Calu3 (cell line): Measurements from ENCODE around the gene ECEL1. TPM values are rescaled to one million over a fixed set of nuclear protein-coding genes. Genes with fewer than 3 reads are reported as not detected.

Source experiments
- BruUV-seq: library from RNA; stranded (reverse); fragments of 400-500 nt; replicated peaks from 2 replicates; lab custom pipeline; 2021; lab: Mats Ljungman, UMichigan
- CTCF ChIA-PET: fragments of 300-600 bp; sonication (Branson Sonifier 250); formaldehyde crosslinking; loops from one replicate; lab custom pipeline; 2022; ENCODE audit warnings: antibody characterized with exemption; lab: Charles Lee
- DNase-seq: peaks from one replicate; pipeline ENCODE4 v3.0.0; 2022
- H3K27ac Mint-ChIP-seq: one replicate; pipeline ENCODE4 v1.8.0; 2022; ENCODE audit warnings: mixed read lengths; ENCODE audit not compliant: unreplicated experiment
- H3K27me3 Mint-ChIP-seq: one replicate; pipeline ENCODE4 v1.8.0; 2022; ENCODE audit warnings: mixed read lengths; ENCODE audit not compliant: unreplicated experiment
- H3K36me3 Mint-ChIP-seq: one replicate; pipeline ENCODE4 v1.8.0; 2022; ENCODE audit warnings: mild to moderate bottlenecking, moderate library complexity, mixed read lengths; ENCODE audit not compliant: insufficient read depth, unreplicated experiment
- H3K4me1 Mint-ChIP-seq: one replicate; pipeline ENCODE4 v1.8.0; 2022; ENCODE audit warnings: mild to moderate bottlenecking, low read depth, mixed read lengths; ENCODE audit not compliant: unreplicated experiment
- H3K4me3 Mint-ChIP-seq: one replicate; pipeline ENCODE4 v1.8.0; 2022; ENCODE audit warnings: mild to moderate bottlenecking, low read depth, moderate library complexity, mixed read lengths; ENCODE audit not compliant: unreplicated experiment
- H3K9me3 Mint-ChIP-seq: one replicate; pipeline ENCODE4 v1.8.0; 2022; ENCODE audit warnings: low read depth, mixed read lengths; ENCODE audit not compliant: unreplicated experiment
- CTCF ChIP-seq: fragments of 200-600 bp; IDR thresholded peaks from one replicate; pipeline ENCODE4 v1.8.0; 2022; ENCODE audit warnings: antibody characterized with exemption; ENCODE audit not compliant: unreplicated experiment
- intact Hi-C: fragments of 100-400 bp; cut with micrococcal nuclease; formaldehyde crosslinking; loops from one replicate; pipeline ENCODE4 v1.10.0; 2022; ENCODE audit not compliant: unreplicated experiment
- total RNA-seq: library from RNA; stranded (reverse); gene quantifications from 2 replicates; pipeline ENCODE4 v1.2.3, GENCODE V29; 2022

ECEL1 gene
- total RNA-seq, 1 experiment from 2014 or later, result not detected

DNA sequence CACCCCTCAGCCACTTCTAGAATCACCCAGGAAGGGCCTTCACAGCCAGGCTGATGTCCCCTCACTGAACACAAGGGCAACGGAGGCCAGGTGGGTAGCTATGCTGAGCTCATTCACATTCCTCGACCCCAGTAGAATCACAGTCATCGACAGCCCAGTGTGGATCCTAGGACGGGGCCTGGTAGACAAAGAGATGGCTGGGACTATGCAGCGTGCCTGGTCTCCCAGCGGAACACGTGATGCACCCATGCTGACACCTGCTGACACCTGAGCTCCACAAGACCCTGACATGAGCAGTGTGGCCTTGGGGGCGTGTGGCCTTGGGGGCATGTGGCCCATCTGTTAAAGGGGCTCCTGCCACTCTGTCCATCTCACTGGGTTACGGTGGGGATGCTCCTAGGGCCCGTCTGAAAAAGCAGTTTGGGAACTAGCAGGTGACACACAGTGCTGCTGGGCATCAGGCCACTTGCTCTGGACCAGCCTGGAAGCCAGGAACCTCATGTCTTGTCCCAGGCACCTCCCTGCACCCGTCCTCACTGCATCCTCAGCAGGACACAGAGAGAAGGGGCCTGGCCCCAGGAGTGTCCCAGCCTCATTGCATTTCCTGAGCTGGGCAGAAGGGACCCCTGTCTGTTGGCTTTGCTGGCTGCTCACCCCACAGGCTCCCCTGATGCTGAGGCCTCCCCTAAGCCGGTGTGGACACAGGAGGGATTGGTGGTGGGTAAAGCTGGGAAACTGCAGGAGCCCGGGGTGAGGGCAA lies 9.7 kb downstream of the ECEL1 start:
- DNase-seq, result no peak
- CTCF ChIA-PET, result interaction anchor here (0.6 kb wide), 1 partner anchor 48 kb away, joined by 3 read pairs; no protein-coding TSS in a partner anchor
- no peak overlapping the region for H3K4me3 Mint-ChIP-seq
- no peak overlapping the region for H3K27ac Mint-ChIP-seq
- intact Hi-C loops, result no loop called here
- TF ChIP-seq CTCF, result no peak
- peaks cover under 1% of the 10 kb centered on the region for H3K9me3 Mint-ChIP-seq
- no peaks in the 10 kb centered on the region for H3K36me3 Mint-ChIP-seq
- BruUV-seq, result no TSS peak
- no peaks in the 10 kb centered on the region for H3K4me1 Mint-ChIP-seq
- H3K27me3 Mint-ChIP-seq, result peaks cover 94% of the 10 kb centered on the region

GRCh38 chr2:232476791-232477190 lies 10.8 kb downstream of the ECEL1 start:
- Mint-ChIP-seq H3K4me1 (no peaks in the 10 kb centered on the region), H3K36me3 (no peaks in the 10 kb centered on the region), H3K27me3 (peaks cover 94% of the 10 kb centered on the region), H3K9me3 (peaks cover 5% of the 10 kb centered on the region), H3K4me3 (no peak overlapping the region), H3K27ac (no peak overlapping the region)
- no TSS peak for BruUV-seq
- no peak for DNase-seq
- CTCF ChIA-PET, result interaction anchor here (2.4 kb wide), 1 partner anchor 11 kb away, joined by 6 read pairs; no protein-coding TSS in a partner anchor
- intact Hi-C loops, result no loop called here
- TF ChIP-seq CTCF, result no peak

GRCh38 chr2:232476045-232476444 lies 11.6 kb downstream of the ECEL1 start:
- CTCF ChIA-PET, result interaction anchor here (2.4 kb wide), 1 partner anchor 10 kb away, joined by 6 read pairs; no protein-coding TSS in a partner anchor
- H3K4me3 Mint-ChIP-seq, result no peak overlapping the region
- DNase-seq, result no peak
- BruUV-seq, result no TSS peak
- H3K27me3 Mint-ChIP-seq, result peaks cover 94% of the 10 kb centered on the region
- TF ChIP-seq CTCF, result no peak
- intact Hi-C loops, result no loop called here
- no peak overlapping the region for H3K27ac Mint-ChIP-seq
- H3K9me3 Mint-ChIP-seq, result peaks cover 5% of the 10 kb centered on the region
- no peaks in the 10 kb centered on the region for H3K4me1 Mint-ChIP-seq
- H3K36me3 Mint-ChIP-seq, result no peaks in the 10 kb centered on the region

DNA sequence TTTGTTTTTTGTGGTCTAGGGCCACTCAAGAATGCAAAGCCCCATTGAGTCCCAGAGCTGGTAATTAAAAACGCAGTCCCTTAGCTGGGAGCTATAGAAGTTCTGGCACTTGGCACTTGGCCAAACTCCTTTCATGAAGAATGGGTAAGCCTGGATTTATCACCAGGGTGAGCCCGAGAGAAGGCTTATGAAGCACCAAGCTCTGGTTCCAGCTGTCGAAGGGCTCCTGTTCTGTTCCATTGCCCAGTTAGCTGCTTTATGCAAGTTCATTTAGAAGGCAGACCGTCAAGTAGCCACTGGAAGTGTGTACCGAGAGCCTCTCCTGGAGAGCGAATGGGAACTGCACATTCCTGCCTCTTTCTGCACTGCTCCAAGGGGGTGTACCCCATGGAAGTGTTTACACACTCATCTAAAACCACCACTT lies 14.2 kb downstream of the ECEL1 start:
- DNase-seq, result no peak

More for the DNA sequence above, 14.2 kb downstream of the ECEL1 start:
- Mint-ChIP-seq H3K27ac (no peak overlapping the region), H3K36me3 (no peaks in the 10 kb centered on the region), H3K27me3 (peaks cover 88% of the 10 kb centered on the region), H3K4me3 (no peak overlapping the region), H3K9me3 (peaks cover 5% of the 10 kb centered on the region), H3K4me1 (no peaks in the 10 kb centered on the region)
- intact Hi-C loops, result no loop called here
- no TSS peak for BruUV-seq
- no peak for TF ChIP-seq CTCF
- CTCF ChIA-PET, result no interaction called here
